Activated CD4-positive, alpha-beta T cell treated with anti-CD3 and anti-CD28 coated beads, Interleukin-2, amount 50 U/mL, for 1 hour (primary cell): ENCODE data around the gene UNC80.

Source experiments
- DNase-seq: peaks from one replicate; pipeline ENCODE4 v3.0.0-alpha.2; 2020

The UNC80 gene

GRCh38 chr2:209918251-209918650 is 146.6 kb downstream of the UNC80 start:
- DNase-seq, result no peak

DNA sequence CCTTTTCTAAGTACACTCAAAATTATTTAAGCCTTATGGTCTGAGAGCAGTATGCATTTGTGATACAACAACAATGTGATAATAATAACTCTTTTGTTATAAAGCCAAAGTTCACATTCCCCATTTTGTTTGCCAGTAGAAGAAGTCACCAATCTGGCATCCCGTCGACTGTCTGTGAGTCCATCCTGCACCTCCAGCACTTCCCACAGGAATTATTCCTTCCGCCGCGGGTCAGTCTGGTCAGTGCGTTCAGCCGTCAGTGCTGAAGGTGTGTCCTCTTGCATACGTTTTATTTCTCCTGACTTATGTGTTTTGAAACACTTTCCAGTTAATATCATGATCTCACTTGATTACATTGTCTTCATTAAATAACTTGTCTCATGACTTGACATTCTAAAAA is 150.5 kb downstream of the UNC80 start:
- DNase-seq, result no peak

- DNase-seq, result no peak
Measured at GRCh38 chr2:209929369-209929768, 157.7 kb downstream of the UNC80 start.

DNA sequence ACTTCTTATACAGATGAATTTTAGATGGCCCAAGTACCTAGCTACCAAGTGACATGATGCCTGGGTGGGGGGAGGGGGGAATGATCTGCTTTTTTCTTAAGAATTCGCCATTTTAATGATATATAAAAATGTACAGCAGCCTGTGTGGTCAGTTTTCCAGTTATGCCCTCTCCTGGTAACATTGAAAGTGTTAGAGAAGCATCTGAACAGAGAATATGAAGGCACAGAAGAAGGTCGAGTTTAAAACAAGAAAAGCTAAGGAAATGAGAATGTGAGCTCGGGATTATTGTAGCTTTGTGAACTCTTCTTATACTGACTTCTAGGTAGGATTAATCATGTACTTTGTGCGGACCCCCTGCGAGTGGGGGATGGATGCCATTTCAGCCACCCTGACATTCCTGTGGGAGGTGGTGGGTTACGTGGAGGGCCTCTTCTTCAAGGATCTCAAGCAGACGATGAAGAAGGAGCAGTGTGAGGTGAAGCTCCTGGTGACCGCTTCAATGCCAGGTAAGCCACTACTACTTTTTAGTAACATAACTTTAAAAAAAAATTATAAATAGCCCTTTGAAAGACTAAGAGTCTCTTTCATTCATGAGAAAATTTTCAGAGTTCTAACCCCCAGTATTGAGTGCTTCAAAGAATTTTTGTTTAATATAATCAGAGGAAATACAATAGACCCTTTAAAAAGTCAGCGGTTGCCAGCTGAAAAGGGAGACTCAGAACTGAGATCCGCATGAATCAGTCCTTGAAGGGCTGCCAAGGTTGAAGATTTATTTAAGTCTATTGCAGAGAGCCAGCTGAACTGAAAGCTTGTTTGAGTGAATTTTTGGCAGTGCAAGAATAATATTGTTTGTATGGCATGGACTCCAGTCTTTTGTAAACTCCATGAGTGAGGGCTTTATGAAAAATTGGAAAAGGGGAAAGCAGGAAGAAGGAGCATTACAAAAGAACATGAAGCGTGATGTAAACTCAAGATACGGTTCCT is 162.2 kb downstream of the UNC80 start:
- DNase-seq, result no peak

DNA sequence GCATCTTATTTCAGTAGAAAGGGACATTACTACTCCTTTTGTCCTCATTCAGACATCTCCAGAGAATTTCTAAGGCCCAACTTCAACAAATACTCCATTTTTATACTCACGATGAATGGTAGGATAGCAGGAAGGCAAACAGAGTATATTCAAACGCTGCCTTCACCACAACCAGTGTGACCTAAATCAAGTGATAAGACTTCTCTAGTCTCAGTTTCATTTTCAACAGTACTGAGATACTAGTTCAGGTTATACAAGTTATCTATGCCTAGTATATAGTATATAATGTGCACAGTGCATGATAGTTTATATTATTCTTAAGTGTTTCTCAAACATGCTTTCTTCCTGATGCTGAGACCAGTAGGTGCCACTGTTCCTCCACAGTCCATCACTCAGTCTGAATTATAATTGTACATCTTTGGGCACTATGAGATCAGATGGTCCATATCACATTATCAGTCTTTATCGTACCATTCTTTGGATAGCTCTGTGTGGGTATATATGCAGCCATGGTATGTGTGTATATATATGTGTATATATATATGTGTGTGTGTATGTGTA is 164.6 kb downstream of the UNC80 start:
- DNase-seq, result no peak

DNA sequence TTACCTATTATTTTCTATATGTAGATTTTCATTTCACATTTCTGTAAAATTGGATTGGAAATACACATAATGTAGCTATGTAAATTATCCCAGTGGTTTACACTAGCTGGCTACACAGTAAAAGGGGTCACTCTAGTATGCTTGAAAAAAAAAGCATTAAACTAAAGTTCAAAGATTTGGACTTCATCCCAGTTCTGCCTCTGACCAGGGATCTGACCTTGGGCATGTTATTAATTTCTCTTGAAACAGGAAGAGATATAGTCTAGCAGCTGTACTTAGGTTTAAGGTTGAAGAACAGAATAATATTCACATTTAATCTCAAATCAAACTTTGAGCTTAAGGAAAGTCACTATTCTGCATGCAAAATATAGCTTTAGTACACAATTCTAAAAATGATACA is 166.3 kb downstream of the UNC80 start:
- no peak for DNase-seq

DNA sequence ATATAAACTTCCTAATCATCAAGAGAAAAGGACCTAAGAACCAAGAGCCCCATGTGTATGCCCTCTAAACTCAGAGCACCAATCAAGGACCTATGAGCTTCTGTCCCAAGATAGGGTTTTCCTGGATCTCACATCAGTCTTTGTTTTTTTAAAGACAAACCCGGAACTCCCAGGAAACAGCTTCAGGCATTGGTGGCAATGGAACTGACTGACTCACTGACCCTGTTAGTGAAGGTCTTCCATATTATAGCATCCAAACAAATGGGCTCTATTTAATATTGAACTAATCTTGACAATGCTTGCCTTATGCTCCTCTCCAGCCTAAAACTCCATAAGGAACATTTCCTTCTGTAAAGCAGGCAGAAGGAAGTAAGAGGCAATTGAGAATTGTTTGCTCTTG is 167.3 kb downstream of the UNC80 start:
- DNase-seq, result no peak

DNA sequence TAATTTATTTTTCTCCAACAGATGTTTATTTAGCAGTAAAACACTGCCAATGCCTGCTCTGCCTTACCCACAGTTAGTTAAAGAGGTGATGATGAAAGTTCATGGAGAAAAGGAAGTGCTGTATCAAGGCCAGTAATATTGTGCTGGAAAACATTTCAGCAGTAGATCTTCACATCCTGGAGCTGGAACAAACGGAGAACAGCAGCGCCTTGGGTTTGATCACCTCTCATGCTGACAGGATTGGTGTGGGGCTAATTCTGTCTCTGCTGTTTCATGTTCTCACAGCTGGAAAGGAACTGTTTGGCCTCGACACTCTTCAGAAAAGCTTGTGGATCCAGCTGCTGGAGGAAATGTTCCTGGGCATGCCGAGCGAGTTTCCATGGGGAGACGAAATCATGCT is 169.3 kb downstream of the UNC80 start:
- no peak for DNase-seq

- no peak for DNase-seq
Measured at GRCh38 chr2:209942426-209942825, 170.8 kb downstream of the UNC80 start.

- DNase-seq, result no peak
Measured at GRCh38 chr2:209942936-209943605, 171.4 kb downstream of the UNC80 start.

DNA sequence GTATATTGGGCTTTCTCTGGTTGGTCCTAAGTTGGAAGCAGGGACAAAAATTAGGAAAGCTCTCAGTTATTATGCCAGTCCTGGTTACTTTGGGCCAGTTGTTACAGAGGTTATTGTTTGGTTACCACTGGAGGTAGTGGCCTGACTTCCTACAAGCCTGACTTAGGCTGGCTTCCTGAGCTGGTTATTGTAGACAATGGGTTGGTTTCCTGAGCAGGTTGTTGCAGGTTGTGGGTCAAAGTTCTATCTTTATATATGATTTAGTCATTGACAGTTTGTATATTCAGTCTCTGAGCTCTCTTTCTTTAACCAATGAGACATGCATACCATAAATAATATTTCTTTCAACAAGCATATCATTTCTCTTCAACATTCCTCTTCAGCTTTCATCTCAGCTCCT is 172.1 kb downstream of the UNC80 start:
- DNase-seq, result no peak

GRCh38 chr2:209946539-209946938 is 174.9 kb downstream of the UNC80 start:
- no peak for DNase-seq

DNA sequence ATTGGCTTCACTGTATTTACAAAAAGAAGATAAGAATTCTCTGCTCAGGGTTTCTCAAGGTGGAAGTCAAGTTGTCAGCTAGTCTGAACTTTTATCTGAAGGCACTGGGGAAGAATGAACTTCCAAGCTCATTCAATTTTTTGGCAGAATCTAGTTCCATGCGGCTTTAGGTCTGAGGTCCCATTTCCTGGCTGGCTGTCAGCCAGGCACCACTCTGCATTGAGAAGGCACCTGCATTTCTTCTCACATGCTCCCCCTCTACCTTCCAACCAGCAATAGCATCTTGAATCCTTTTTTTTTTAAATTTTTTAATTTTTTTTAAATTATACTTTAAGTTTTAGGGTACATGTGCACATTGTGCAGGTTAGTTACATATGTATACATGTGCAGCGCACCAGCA is 184.6 kb downstream of the UNC80 start:
- no peak for DNase-seq

DNA sequence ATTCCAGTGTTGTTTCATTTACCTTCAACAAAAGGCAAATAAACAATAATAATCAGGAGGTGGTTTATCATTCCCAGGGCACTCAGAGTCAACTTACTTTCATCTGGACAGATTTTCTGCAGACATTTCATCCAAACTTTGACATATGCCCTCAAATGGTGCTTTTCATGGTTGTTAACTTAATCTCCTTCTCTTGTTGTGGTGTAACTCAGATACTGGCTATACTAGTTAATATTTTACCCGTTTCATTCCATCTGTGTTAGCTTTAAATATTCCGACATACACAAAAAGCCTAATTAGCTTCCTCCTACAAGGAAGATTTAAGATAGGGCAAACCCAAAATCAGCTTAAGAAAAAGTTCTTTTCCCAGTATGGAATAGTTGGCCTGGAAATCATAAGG is 186.4 kb downstream of the UNC80 start:
- DNase-seq, result no peak

- no peak for DNase-seq
Measured at GRCh38 chr2:209960045-209960444, 188.4 kb downstream of the UNC80 start.

GRCh38 chr2:209960676-209961630 is 189.3 kb downstream of the UNC80 start:
- DNase-seq, result peak; percentile 15

- DNase-seq, result no peak
Measured at GRCh38 chr2:209965723-209966122, 194.1 kb downstream of the UNC80 start.

DNA sequence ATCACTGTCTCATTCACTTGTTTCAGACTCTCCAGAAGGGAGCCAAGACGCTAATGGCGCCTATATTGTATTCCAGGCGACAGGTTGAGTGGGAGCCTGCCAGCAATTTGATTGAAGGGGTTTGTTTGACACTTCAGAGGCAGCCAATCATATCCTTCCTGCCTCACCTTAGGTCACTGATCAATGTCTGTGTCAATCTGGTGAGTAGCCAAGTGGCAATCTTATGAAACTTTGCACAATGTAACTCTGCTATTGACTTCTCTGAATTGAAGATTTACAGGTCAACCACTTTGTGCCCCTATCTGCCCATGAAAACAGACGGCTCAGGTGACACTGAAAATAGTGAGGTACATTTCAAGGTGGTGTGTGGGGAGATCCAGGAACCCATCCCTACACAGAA is 198.1 kb downstream of the UNC80 start:
- no peak for DNase-seq

DNA sequence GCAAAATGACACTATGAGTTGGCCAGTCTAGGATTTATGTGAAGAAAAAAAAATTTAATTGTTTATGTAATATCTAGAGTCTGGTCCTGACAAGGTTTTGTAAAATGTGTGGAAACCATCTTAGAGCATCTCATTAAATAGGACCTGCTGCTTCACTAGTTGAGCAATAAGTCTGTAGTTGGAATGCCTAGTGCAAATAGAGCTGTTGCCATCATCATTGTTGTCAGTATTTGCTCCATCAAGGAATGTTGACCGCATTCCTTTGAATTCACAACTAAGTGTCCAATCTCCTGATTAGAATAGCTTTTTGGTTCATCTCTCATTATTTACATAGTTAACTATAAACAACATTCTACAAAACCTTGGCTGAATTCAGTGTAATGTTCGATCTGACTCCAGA is 198.6 kb downstream of the UNC80 start:
- DNase-seq, result no peak

GRCh38 chr2:209970711-209971110 is 199.1 kb downstream of the UNC80 start:
- no peak for DNase-seq

DNA sequence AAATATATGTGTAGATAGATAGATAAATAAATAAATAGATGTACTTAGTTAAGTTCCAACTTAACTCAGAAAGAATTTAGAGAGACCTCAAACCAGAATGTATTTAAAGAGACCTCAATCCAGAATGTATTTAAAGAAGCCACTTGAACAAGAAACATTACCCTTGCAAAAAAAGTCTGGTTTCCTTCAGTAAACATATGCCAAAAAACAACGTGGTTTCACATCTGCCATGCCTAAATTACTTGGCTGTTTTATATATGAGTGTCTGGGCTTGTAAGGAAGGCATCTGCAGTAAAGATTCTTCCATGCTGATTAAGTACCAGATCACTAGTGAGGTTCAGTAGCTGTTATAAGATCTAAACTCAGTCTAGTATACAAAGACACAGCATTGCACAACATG is 201.7 kb downstream of the UNC80 start:
- DNase-seq, result no peak

DNA sequence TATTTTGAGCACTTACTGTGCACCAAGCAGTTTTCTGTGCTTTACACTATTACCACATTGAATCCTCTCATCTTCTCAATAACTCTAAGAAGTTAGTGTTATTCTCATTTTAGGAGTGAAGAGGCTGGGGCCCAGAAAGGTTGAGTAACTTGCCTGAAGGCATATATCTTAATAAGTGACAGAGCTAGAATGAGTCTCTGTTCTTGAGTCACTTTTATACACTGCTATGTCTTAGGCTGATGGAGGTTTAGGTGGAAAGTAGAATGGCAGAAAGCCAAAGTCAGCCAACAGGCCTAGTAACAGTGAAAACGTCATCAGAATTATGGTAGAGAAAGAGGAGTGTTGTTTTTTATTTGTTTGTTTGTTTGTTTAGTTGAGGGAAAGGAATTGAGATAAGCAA is 202.9 kb downstream of the UNC80 start:
- DNase-seq, result no peak
